Activated T-cell treated with anti-CD3 and anti-CD28 coated beads for 1 hour (primary cell): ENCODE results near the gene SYT13.

ENCODE experiments used
- DNase-seq: peaks from one replicate; pipeline ENCODE4 v3.0.0-alpha.2; 2020; ENCODE audit warnings: low read depth

SYT13 gene

DNA sequence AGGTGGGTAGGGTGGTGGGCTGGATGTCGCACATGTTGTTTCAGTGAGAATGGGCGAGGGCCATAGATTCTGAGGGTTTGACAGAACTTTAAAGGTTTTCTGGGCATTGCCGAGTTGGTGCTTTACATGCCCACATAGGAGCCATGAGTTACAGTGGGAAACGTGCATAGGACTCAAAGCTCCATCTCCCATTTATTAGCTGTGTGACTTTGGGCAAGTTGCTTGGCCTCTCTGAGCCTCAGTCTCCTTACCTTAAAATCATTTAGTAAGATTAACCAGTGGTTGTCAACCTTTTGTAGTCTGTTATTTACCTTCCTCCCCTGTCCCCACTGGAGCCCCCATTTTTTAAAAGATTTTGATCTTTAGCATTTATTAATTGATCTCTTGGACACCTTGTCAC is 67.4 kb downstream of the SYT13 start:
- DNase-seq, result no peak

DNA sequence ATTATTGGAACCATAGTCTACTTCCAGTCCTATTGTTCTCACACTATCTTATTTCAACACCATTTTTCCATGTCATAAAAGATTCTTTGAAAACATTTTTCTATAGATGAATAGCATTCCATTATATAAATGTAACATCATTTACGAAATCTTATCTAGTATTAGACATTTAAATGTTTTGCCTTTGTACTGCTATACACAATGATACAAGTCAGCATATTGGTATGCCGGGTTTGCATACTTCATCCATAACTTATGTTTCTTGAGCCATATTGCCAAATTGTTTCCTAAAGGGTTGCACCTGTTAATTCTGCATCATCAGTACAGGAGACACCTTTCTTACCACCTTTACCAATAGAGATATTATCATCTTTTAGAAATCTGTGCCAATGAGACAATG is 68.2 kb downstream of the SYT13 start:
- no peak for DNase-seq

DNA sequence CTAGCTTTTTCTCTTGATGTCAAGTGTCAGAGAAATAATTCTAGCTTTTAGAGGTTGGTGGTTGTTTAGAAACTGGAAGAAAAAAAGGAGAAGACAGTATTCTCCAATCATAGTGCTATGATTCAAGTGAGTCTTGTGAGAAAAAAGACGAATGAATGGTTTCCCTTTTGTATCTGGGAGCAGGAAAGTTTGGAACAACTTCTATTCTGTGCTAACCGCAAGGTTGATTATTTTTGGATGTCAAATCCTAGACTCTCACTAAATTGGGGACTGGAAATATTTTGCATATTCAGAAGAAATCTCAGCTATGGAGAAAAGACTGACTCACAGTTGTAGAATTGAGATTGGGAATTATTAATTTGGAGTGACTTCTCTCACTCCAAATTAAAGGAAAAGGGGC is 69.2 kb downstream of the SYT13 start:
- DNase-seq, result no peak

DNA sequence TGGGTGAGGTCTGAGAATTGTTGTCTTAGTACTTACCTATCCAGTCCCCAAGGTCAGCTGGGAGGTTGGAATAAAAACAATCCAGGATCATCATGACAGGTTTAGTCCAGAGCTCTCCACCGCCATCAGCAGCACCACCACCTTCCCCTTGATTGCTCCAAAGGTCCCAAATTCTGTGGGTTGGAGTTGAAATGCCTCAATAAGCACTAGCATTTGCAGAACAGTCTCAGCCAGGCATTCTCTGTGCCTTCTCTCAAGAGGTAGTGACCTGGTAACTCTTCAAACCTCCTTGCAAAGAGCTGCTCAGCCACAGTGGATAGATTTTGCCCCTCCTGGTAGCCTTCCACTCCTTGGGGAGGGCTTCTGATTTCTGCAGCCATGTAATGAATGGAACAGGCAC is 70.1 kb downstream of the SYT13 start:
- DNase-seq, result no peak

DNA sequence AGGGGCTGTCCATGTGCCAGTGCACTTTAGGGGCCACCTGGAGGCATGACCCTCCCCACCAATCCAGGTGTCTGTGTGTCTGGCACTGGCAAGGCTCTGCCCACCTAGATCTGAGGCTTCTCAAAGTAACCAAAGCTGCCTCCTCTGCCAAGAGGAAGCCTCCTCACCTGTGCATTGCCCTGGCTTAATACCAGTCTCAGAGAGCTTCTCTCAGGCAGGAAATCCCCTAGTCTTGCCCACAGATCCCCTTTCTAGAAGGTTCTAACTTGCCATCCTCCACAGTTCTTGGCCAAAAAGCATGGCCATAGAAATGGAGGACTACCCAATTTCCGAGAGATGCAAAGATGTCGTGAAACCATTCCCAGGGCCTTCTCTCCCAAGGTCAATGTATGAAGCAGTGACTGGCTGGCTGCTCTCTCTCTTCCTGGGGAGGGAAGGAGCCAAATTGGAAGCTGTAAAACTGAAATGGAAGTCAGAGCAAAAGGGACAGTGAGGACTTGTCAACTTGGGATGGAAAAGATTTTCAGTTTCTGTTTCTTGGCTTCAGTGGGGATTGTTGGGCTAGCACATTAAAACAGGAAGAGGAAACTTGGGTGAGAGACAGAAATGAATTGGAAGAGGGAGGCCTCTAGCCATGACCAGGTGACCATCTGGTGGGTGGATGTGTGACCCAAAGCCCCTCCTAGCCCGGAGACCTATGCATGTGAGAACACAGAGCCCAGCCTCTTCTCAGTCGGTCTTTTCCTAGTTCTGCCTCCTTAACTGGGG is 70.9 kb downstream of the SYT13 start:
- no peak for DNase-seq

DNA sequence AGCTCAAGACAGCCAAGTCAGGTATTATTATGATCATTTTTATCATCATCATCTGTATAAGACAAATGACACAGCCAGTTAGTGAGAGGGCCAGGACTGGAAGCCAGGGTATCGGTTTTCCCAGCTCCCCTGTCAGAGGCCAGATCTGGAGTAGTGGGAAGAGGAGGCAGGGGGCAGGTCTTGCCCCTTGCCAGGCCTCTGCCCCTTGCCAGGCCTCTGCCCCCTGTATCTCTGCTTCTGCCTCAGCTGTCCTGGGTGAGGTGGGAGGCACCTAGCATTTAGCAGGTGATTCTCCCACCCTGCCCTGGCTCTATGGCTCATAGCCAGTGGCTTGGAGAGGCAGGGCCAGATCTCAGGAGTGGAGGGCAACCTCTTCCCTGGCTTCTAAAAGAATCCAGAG is 72.4 kb downstream of the SYT13 start:
- DNase-seq, result no peak

DNA sequence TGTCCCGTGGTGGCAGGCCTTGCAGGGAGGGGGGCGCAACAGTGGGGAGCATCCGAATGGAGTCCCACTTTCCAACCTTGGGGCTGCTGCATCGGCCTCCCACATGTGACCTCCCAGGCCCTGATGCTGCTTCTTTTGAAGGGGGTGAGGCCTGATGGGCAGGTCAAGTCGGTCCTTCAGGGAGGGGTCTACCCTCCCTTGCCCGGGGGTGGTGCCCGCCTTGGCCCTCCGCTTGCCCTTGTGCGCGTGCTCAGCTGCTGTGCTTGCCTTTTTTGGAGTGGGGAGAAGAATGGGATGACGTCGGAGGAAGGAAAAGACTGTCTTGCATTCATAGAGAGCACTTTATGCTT is 72.8 kb downstream of the SYT13 start:
- no peak for DNase-seq

DNA sequence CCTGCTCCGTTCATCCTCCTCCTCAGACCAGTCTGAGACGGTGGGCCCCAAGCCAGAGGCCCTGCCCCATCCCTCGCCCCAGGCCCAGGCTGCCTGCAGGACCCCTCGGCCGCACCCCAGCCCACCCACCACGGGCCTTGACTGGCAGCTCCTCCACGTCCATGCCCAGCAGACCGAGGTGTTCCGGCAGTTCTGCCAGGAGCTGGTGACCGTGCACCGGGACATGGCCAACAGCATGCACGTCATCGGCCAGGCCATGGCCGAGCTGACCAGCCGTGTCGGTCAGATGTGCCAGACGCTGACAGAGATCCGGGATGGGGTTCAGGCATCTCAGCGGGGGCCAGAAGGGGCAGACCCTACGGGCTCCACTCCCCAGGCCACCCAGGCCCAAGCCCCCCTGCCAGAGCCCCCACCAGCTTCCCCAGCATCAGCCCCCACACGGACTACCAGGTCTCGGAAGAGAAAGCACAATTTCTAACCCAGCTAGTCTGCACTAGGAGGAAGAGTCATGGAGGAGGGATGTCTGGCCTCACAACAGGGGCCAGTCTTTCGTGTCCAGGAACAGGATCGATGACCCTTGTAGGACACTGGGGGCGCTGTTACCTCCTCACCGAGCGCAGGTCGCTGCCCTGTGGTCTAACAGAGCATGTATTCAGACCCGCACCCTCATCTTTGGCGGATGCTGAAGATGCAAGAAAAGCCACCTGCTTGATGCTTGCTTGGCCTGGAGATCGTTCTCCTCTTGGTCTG is 73.4 kb downstream of the SYT13 start:
- no peak for DNase-seq

DNA sequence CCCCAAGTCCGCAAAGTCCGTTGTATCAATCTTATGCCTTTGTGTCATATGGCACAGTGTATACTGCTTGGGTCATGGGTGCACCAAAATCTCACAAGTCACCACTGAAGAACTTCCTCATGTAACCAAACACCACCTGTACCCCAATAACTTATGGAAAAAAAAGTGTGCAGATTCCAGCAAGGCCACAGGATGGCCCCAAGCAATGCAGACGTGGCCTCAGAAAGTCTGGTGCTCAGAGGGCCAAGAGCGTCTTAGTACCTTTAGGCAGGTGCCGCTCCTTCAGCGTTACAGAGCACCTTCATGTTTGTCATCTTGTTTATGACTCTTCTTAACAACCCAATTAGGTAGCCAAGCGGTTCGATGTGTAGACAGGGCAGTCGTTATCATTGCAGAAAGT is 74.4 kb downstream of the SYT13 start:
- DNase-seq, result no peak

DNA sequence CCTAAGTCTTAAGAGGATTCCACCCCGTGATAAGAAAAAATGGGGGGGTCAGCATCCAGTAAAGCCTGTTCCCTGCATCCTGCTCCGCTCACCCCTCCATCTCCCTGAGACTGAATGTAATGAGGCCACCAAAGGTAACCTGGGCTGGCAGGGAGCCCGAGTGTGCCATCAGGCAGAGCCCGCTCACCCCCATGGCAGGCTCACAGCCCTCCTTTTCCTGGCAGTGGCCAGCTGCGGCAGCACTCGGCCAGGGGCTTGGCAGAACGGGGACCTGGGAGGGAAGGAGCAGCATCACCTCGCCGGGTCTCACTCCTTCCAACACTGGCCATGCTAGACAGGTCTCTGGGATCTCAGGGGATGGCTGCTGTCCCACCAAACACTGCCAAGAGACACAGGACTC is 75.3 kb downstream of the SYT13 start:
- DNase-seq, result no peak

DNA sequence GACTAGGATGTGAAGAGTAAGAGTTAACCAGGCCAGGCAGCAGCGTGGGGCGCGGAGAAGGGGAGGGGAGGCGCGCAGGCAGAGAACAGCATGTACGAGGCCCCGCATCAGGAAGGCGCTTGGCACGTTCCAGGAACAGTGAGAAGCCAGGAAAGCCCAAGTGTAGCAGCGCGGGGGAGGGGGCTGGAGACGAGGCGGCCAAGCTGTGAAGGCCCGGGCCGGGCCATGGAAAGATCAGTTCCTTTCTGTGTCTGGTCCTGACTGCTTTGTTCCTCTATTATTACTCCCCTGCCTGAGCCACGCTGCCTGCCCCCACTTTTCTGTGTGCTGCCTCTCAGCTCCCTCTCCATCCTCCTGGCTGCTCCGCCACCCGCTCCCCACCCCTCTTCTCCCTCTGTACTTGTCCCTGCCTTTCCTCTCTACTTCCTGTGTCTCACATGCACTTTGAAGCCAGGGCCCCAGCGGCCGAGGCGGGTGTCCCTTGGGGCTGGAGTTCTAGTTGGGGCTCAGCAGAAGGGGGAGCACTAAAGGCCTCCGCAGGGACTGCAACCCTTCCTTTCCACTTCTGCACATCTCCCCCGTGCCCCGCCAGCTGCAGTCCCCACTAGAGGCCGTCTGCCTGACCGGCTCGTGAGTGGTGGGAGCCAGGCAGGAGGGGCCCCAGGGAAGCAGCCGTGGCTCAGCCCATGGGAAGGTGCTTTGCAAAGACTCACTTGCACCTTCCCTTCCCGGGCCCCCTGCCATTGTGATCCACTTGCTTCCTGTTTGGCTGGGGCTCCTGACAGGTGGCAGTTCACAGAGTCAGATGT is 76.0 kb downstream of the SYT13 start:
- DNase-seq, result no peak

DNA sequence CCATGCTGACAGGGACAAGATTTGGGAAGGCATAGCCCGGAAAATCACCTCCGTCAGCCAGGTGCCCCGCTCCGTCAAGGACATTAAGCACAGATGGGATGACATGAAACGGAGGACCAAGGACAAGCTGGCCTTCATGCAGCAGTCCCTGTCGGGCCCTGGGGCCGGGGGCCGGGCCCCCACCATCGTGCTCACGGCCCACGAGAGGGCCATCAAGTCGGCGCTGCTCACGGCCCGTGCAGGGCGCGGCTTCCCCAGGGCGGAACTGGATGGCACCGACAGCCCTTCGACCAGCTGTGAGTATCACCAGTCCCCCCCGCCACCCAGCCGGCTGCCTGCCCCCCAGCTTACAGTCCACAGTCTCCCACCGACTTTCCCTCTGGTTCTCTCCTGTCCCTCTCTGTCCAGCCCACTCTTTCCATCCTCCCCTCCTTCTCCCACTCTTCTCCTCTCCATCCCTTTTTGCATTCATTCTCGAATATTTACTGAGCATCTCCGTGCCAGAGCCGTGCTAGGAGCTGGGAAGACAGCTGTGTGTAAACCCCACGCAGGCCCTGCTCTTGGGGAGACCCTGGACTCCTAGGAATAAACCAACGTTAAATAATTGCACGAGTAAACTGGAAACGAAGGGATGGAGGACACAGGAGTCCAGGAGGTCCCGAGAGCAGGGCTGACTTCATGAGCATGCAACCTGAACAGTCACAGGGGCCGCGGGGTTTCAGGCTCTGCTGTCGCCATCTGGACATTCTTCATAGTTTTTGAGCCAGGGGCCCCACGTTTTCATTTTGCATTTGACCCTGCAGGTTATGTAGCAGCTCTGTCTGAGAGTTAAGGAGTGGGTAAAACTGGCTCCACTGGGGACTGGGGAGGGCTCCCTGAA is 76.9 kb downstream of the SYT13 start:
- DNase-seq, result no peak

DNA sequence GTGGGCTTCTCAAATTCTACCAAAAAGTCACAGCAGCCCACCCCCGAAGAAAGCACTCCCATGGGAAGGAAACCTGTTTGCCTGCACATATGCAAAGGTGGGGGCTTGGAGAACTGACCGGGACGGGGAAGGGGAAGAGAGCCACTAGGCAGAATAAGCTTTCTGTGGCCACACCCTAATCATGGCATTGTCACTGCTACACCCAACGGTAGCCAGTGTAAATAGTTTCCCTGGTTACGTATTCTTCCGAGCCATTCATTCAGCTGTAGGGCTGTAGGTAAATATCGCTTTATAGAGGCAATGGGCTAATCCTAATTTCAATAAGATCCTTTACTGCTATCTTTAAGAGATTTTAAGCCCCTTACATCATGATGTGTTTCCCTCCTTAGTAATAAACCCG is 78.0 kb downstream of the SYT13 start:
- DNase-seq, result no peak

DNA sequence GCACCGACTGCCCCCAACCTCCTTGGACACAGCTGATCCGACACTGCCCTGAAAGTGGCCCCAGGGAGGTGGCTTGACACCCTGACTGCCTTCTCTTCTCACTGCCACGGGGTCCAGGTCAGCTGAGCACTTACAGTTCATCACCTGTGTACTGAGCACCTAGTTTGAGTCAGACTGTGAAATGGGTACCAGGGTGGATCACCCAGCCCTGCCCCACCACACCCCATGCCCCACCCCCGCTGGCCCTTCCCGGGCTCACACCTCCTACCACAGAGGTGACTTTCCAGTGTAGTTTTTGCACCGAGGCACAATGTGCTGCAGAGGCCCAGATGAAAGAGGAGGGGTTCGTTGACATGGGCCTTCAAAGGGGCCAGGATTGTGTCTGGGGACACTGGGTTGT is 80.2 kb downstream of the SYT13 start:
- DNase-seq, result no peak

DNA sequence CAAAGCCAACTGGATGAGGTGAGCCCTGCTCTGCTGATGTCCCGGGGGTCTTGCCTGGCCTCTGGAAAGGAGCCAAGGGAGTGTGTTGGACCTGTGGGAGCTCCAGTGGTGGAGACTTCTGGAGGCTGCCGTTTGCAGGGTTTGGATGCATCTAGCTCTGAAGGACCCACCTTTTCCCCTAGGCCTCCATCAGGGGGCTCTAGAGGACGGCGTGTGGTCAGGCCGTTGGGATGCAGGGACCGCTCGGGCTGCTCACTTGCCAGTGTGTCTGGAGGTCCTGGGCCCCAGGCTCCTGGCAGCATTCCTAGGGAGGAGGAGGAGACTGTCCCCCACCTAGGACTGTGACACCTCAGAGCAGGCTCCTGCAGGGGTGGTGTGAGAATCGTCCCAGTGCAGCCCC is 81.4 kb downstream of the SYT13 start:
- DNase-seq, result no peak

DNA sequence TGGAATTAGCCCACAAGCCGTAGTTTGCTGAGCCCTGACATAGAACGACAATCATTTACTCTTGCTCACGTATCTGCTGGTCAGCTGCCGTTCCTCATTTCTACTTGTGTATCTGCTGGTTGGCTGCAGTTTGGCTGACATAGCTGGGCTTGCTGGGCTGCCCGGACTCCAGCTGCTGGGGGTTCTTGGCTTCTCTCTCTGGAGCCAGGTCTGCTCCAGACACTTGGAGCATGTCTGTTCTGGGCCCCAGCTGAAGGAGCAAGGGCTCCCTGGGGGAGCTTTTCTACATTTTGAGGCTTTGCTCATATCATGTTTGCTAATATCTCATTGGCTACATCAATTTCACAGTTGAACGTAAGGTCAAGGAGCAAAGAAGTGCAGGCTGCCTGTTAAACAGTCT is 92.4 kb downstream of the SYT13 start:
- no peak for DNase-seq
